Fibroblast of pulmonary artery (primary cell): ENCODE measurements around the gene KCNMB2.
"Not testable (repeated sequence)": the region's sequence is repeated elsewhere in the genome, so short reads cannot be mapped to it uniquely, and the experiment has no call there.

Source experiments
- DNase-seq: peaks from one replicate; pipeline ENCODE4 v3.0.0-alpha.2; 2010; ENCODE audit warnings: low read depth
- H3K4me3 ChIP-seq: replicated peaks from 2 replicates; pipeline ENCODE4 v1.5.1; 2011; ENCODE audit warnings: low read depth, mild to moderate bottlenecking, control low read depth, low read length, moderate library complexity
- TF ChIP-seq, protein P1 (sequence below): IDR thresholded peaks from 2 replicates; pipeline ENCODE4 v1.5.1; 2011; ENCODE audit warnings: mild to moderate bottlenecking, control low read depth, low read length, inconsistent platforms; ENCODE audit errors: missing control alignments

The KCNMB2 gene

DNA sequence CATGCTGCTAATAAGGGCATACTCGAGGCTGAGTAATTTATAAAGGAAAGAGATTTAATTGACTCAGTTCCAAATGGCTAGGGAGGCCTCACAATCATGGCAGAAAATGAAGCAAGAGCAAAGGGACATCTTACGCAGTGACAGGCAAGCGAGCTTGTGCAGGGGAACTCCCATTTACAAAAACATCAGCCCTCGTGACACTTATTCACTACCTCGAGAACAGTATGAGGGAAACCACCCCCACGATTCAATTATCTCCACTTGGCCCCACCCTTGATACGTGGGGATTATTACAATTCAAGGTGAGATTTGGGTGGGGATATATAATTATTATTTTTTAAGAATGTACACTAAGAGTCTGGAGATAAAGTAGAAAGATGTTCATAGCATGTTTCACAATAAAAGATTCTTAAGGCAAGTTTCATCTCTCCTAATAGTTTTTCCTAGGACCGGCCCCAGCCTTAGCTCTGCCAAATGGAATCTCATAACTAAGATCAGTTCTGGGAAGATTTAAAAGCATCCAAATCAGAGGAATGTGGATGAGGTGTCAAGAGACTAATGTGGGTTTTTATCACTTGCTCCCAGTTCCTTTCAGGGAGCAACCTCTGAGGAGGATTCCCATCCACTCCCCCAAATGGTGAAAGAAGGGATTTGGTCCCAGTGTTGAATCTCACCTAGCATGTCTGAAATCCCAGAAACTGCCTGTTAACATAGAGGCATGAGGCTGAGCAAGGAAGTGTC lies 314.4 kb downstream of the KCNMB2 start:
- DNase-seq = no peak
- TF ChIP-seq, protein P1, sequence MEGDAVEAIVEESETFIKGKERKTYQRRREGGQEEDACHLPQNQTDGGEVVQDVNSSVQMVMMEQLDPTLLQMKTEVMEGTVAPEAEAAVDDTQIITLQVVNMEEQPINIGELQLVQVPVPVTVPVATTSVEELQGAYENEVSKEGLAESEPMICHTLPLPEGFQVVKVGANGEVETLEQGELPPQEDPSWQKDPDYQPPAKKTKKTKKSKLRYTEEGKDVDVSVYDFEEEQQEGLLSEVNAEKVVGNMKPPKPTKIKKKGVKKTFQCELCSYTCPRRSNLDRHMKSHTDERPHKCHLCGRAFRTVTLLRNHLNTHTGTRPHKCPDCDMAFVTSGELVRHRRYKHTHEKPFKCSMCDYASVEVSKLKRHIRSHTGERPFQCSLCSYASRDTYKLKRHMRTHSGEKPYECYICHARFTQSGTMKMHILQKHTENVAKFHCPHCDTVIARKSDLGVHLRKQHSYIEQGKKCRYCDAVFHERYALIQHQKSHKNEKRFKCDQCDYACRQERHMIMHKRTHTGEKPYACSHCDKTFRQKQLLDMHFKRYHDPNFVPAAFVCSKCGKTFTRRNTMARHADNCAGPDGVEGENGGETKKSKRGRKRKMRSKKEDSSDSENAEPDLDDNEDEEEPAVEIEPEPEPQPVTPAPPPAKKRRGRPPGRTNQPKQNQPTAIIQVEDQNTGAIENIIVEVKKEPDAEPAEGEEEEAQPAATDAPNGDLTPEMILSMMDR = no peak
- no peak overlapping the region for H3K4me3 ChIP-seq

DNA sequence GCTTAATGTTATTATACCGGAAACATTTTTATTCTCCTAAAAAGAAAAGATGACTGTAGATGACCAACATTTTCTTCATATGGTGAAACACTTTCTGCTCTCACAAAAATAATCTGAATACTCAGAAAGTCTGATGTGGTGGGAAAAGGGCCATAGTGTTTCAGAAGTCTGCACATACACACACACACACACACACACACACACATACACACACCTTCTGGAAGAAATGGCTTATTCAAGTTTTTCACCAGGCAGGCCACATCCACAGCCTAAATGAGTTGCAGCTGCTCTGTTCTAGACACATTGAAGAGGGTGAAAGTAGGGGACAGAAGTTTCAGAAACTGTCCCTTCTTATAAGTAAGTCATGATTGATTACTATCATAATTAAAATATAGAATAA lies 315.3 kb downstream of the KCNMB2 start:
- TF ChIP-seq, protein P1 = no peak
- no peak for DNase-seq
- H3K4me3 ChIP-seq = no peak overlapping the region

DNA sequence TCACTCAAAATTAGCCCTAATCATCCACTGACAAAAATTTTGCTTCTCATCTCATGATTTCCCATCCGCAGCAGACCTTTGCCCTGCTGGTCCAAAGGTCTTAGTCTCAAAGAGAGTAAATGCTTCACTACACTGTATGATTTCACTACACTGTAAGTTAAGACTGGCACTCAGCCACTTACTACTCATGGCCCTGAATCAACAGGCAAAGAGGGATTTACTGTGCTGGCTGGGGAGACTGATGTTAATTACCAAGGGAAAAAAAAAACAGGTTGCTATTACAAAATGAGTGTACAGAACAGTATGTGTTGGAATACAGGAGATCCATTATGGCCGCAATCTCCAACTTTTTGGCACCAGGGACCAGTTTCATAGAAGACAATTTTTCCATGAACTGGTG lies 320.6 kb downstream of the KCNMB2 start:
- TF ChIP-seq, protein P1 = no peak
- DNase-seq = no peak
- H3K4me3 ChIP-seq = no peak overlapping the region

DNA sequence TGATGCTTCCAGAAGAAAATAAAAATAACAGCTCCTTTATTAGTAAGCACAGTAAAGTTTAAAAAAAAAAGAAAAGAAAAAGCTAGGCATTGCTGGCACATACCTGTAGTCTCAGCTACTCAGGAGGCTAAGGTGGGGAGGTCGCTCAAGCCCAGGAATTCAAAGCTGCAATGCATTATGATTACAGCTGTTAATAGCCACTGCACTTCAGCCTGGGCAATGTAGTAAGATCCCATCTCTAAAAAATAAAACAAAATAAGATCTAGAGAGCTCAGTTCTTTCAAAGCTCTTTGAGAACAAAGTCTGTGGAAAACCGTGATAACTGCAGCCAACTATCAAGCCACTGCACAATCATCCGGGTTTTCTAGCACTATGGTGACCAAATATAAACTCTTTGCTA lies 323.1 kb downstream of the KCNMB2 start:
- no peak for DNase-seq
- TF ChIP-seq, protein P1 = no peak
- no peak overlapping the region for H3K4me3 ChIP-seq

DNA sequence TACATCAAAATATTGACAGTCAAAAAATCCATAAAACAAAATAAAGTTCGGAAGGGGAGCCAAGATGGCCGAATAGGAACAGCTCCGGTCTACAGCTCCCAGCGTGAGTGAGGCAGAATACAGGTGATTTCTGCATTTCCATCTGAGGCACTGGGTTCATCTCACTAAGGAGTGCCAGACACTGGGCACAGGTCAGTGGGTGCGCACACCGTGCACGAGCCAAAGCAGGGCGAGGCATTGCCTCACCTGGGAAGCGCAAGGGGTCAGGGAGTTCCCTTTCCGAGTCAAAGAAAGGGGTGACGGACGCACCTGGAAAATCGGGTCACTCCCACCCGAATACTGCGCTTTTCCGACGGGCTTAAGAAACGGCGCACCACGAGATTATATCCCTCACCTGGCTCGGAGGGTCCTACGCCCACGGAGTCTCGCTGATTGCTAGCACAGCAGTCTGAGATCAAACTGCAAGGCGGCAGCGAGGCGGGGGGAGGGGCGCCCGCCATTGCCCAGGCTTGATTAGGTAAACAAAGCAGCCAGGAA lies 323.7 kb downstream of the KCNMB2 start:
- not testable (repeated sequence) for DNase-seq, H3K4me3 ChIP-seq

DNA sequence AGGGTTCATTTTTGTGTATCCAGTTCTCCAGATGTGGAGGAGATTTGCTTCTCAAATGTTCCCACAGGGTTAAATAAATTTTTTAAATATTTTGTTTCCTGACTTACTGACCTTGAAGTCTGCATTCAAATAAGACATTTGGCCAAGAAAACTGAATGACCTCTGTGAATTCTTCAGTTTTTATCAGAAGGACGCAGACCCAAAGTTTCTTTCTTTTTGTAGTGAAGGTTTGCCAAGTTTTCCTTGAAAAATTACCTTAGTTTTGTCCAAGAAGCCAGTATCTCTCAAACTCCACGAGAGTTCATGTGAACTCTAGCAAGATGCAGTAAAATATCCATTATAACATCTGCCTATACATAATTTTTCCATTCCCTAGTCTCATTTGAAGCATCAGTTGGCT lies 332.4 kb downstream of the KCNMB2 start:
- TF ChIP-seq, protein P1 = no peak
- H3K4me3 ChIP-seq = no peak overlapping the region
- no peak for DNase-seq

DNA sequence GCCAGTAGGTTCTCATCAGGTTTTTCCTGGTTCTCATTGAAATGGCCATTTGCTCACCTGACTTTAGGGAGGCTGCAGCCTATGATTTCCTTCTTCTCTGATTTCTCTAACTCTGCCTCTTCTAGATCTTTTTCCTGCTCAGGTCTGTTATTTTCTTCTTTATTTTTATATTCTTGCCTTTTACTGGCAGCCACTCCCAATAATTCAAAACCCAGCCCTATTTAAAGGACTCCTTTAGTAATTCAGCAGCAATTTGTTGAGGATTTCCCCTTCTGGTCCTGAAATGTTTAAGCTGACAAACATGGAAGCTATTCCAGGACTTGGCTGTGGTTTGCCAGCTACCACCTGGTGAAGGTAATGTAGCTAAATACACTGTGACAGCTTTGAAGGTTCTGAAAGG lies 333.8 kb downstream of the KCNMB2 start:
- H3K4me3 ChIP-seq = no peak overlapping the region
- DNase-seq = no peak
- TF ChIP-seq, protein P1 = no peak
